HL-60 (cell line): Measurements from ENCODE around the gene SELENOV.

Source experiments
- DNase-seq, 2 experiments: peaks; one replicate each; pipeline ENCODE4 v3.0.0-alpha.2; 2010 to 2020; ENCODE audit warnings: low read depth in 1 of 2, low spot score in 1 of 2
- H3K27ac ChIP-seq: fragments of 250-450 bp; sonication (Bioruptor Pico); replicated peaks from 2 replicates; pipeline ENCODE4 v1.5.1; 2020; ENCODE audit warnings: mild to moderate bottlenecking, moderate library complexity
- H3K27me3 ChIP-seq: fragments of 250-450 bp; sonication (Bioruptor Pico); 2 replicates; pipeline ENCODE4 v1.5.1; 2021; ENCODE audit warnings: mild to moderate bottlenecking, moderate library complexity; ENCODE audit not compliant: insufficient read depth, poor library complexity, severe bottlenecking
- H3K4me3 ChIP-seq: replicated peaks from 2 replicates; pipeline ENCODE4 v1.5.1; 2011; ENCODE audit warnings: mild to moderate bottlenecking, control low read depth, low read length; ENCODE audit not compliant: insufficient read depth
- GABPA ChIP-seq: IDR thresholded peaks from 2 replicates; pipeline ENCODE4 v1.6.1; 2012; ENCODE audit warnings: low read depth
- POLR2AphosphoS5 ChIP-seq: IDR thresholded peaks from 2 replicates; pipeline ENCODE4 v1.6.1; 2012; ENCODE audit warnings: low read depth
- SPI1 ChIP-seq: IDR thresholded peaks from 2 replicates; pipeline ENCODE4 v1.6.1; 2012; ENCODE audit warnings: low read depth, mild to moderate bottlenecking, borderline replicate concordance
- TF ChIP-seq, protein P1 (sequence below): IDR thresholded peaks from 2 replicates; pipeline ENCODE4 v1.6.1; 2012; ENCODE audit warnings: low read depth; ENCODE audit not compliant: insufficient replicate concordance
- TF ChIP-seq, protein P2 (sequence below): IDR thresholded peaks from one replicate; pipeline ENCODE4 v1.5.1; 2011; ENCODE audit warnings: low read length, control low read depth, inconsistent platforms; ENCODE audit not compliant: insufficient read depth

The SELENOV gene

DNA sequence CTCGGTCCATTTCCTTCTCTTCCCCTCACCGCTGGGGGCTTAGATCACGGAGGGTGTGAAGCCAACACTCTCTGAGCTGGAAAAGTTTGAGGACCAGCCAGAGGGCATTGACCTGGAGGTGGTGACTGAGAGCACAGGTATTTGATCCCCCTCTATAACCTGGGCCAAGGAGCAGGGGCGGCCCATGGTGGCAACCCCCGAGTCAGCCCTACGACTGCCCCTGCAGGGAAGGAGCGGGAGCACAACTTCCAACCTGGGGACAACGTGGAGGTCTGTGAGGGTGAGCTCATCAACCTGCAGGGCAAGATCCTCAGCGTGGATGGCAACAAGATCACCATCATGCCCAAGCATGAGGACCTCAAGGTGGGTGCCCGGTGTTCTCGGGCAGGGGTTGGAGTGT lies 45.9 kb upstream of the SELENOV start:
- no peak overlapping the region for H3K27ac ChIP-seq
- no peak for DNase-seq
- TF ChIP-seq SPI1 (no peak), POLR2AphosphoS5 (no peak)
- TF ChIP-seq, protein P1, sequence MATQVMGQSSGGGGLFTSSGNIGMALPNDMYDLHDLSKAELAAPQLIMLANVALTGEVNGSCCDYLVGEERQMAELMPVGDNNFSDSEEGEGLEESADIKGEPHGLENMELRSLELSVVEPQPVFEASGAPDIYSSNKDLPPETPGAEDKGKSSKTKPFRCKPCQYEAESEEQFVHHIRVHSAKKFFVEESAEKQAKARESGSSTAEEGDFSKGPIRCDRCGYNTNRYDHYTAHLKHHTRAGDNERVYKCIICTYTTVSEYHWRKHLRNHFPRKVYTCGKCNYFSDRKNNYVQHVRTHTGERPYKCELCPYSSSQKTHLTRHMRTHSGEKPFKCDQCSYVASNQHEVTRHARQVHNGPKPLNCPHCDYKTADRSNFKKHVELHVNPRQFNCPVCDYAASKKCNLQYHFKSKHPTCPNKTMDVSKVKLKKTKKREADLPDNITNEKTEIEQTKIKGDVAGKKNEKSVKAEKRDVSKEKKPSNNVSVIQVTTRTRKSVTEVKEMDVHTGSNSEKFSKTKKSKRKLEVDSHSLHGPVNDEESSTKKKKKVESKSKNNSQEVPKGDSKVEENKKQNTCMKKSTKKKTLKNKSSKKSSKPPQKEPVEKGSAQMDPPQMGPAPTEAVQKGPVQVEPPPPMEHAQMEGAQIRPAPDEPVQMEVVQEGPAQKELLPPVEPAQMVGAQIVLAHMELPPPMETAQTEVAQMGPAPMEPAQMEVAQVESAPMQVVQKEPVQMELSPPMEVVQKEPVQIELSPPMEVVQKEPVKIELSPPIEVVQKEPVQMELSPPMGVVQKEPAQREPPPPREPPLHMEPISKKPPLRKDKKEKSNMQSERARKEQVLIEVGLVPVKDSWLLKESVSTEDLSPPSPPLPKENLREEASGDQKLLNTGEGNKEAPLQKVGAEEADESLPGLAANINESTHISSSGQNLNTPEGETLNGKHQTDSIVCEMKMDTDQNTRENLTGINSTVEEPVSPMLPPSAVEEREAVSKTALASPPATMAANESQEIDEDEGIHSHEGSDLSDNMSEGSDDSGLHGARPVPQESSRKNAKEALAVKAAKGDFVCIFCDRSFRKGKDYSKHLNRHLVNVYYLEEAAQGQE = no peak
- TF ChIP-seq, protein P2, sequence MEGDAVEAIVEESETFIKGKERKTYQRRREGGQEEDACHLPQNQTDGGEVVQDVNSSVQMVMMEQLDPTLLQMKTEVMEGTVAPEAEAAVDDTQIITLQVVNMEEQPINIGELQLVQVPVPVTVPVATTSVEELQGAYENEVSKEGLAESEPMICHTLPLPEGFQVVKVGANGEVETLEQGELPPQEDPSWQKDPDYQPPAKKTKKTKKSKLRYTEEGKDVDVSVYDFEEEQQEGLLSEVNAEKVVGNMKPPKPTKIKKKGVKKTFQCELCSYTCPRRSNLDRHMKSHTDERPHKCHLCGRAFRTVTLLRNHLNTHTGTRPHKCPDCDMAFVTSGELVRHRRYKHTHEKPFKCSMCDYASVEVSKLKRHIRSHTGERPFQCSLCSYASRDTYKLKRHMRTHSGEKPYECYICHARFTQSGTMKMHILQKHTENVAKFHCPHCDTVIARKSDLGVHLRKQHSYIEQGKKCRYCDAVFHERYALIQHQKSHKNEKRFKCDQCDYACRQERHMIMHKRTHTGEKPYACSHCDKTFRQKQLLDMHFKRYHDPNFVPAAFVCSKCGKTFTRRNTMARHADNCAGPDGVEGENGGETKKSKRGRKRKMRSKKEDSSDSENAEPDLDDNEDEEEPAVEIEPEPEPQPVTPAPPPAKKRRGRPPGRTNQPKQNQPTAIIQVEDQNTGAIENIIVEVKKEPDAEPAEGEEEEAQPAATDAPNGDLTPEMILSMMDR = no peak
- H3K4me3 ChIP-seq = no peak overlapping the region
- no peaks in the 10 kb centered on the region for H3K27me3 ChIP-seq

DNA sequence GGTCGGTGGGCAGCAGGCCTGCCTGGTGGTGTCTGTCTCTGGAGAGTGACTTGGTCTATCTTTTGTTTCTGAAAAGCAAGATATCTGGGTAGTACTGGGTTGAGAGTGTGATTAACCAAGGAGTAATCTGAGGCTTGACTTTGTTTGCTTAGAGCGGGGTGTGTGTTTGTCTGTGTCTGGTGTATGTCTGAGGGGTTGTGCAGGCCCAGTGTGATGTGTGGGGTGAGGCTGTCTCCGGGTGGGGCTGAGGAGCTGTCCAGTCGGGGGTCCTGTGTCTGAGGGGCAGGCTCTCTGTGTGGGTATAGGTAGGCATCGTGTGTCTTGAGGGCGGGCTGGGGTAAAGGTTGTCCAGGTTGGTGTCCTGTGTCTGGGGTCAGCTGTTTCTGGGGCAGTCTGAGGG lies 45.4 kb upstream of the SELENOV start:
- no peak overlapping the region for H3K4me3 ChIP-seq

DNA sequence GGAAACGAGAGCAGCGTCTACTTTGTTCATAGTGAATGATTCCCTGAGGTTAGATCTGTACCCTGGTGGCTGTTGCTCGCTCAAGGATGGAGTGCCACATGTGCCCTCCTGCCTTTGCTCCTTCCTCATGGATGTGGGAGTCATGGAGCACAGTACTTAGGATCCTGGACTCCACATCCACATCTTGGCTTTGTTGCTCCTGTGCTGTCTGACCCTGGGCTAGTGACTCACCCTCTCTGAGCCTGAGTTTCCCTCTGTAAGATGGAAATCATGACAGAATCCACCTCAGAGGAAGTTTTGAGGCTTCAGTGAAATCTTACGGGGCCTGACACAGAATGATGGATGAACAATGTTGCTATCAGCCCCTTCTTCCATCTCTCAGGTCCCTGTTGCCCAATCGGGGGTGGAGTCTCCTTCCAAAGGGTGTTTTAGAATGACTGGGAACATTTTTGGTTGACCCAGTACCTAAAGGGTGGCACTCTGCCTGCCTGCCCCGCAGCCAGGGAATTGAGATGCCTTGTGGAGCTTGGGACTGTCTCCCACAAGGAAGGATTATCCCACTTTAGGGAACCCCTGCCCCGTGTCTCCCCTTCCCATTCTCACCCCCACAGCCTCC lies 44.1 kb upstream of the SELENOV start:
- TF ChIP-seq GABPA = no peak
- TF ChIP-seq, protein P1 = no peak
- no peak for TF ChIP-seq SPI1
- TF ChIP-seq, protein P2 = no peak
- TF ChIP-seq POLR2AphosphoS5 = no peak
- Histone ChIP-seq H3K27ac (no peak overlapping the region), H3K27me3 (no peaks in the 10 kb centered on the region), H3K4me3 (no peak overlapping the region)
- no peak for DNase-seq

More for the DNA sequence above, 45.4 kb upstream of the SELENOV start:
- no peak for DNase-seq
- TF ChIP-seq, protein P2 = no peak
- no peak for TF ChIP-seq GABPA
- no peak for TF ChIP-seq SPI1
- no peak for TF ChIP-seq POLR2AphosphoS5
- TF ChIP-seq, protein P1 = no peak
- Histone ChIP-seq H3K27me3 (no peaks in the 10 kb centered on the region), H3K27ac (no peak overlapping the region)
